IPS-18c (cell line): ENCODE data around the gene ATP1A4.

ENCODE experiments used
- H3K4me3 ChIP-seq: 2 replicates; pipeline ENCODE4 v1.7.0; 2013; ENCODE audit warnings: low read depth, mild to moderate bottlenecking, low read length, moderate library complexity; ENCODE audit not compliant: insufficient read depth
- H3K9me3 ChIP-seq: one replicate; pipeline ENCODE4 v1.6.1; 2013; ENCODE audit warnings: mild to moderate bottlenecking, low read length, moderate library complexity; ENCODE audit not compliant: control insufficient read depth, insufficient read depth

The ATP1A4 gene

GRCh38 chr1:160133990-160134770, 17.2 kb upstream of the ATP1A4 start:
- Histone ChIP-seq H3K4me3 (no peak overlapping the region), H3K9me3 (no peaks in the 10 kb centered on the region)

DNA sequence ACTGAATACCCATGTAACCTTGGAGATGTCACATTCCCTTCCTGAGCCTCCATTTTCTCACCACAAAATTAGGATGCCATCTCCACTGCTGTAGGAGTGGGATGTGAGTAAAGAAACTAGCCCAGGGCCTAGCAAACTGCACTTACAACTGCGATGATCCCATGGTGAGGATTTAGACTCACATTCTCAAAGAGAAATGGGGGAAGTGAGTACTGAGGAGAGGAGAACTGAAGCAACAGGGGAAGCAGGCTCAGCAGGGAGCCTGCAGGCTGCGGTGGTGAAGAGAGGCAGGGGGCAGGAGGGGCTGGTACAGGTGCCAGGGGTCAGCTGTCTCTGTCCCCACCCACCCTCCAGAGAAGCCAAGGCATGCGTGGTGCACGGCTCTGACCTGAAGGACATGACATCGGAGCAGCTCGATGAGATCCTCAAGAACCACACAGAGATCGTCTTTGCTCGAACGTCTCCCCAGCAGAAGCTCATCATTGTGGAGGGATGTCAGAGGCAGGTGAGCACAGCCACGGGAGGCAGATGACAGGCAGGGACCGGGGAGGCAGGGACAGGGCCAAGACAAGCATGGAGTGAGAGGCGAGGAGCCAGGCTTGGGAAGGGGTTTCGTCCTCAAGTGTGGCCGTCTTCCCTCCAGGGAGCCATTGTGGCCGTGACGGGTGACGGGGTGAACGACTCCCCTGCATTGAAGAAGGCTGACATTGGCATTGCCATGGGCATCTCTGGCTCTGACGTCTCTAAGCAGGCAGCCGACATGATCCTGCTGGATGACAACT, 16.4 kb upstream of the ATP1A4 start:
- no peak overlapping the region for H3K4me3 ChIP-seq

GRCh38 chr1:160136121-160136925, 15.1 kb upstream of the ATP1A4 start:
- H3K4me3 ChIP-seq: no peak overlapping the region
- no peaks in the 10 kb centered on the region for H3K9me3 ChIP-seq

More for the DNA sequence above, 16.4 kb upstream of the ATP1A4 start:
- no peaks in the 10 kb centered on the region for H3K9me3 ChIP-seq

GRCh38 chr1:160136926-160137200, 14.5 kb upstream of the ATP1A4 start:
- H3K9me3 ChIP-seq: no peaks in the 10 kb centered on the region
- H3K4me3 ChIP-seq: no peak overlapping the region

DNA sequence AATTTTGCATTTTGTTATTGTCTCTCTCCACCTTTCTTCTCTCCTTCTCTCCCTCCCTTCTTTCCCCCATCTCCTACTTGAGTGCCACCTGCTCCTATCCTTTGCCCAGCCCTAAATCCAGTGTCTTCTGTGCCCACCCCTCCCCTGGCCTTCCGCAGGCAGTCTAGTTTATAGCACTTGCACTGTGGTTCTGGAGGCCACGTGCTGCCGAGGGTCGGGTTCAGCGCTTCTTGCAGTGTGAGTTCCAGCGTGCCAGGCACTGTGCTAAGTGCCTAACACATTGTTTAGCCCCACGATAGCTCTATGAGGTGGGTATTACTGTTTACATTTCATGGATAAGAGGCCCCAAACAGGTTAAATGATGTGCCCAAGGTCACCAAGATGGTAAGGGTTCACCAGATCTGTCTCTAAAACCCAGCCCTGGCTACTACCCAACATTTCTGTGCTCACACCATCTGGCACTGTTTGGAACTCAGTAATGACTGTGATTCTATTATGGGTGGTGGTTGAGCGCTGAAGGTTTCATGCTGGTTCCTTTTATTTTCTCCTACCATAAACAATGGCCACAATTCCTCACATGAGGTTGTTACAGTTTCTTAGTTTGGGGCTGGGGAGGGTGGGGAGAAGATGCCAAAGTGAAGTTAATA, 14.1 kb upstream of the ATP1A4 start:
- Histone ChIP-seq H3K9me3 (peaks cover 3% of the 10 kb centered on the region), H3K4me3 (no peak overlapping the region)

DNA sequence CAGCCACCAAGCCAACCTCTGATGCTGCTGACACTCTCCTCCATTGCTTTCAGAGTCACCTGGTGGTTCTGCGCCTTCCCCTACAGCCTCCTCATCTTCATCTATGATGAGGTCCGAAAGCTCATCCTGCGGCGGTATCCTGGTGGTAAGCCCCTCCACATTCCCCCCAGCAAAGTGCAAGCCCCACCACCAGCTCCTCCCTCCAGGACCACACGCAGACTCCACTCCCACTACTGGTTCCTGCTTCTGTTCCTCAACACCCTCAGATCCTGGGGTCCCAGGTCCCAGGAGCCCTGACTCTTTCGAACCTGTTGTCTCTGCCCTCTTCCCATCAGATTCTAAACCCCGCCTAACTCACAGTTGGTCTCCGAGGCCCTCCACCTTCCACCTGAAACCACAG, 11.6 kb upstream of the ATP1A4 start:
- H3K9me3 ChIP-seq: peaks cover 5% of the 10 kb centered on the region
- no peak overlapping the region for H3K4me3 ChIP-seq

GRCh38 chr1:160143695-160144094, 7.7 kb upstream of the ATP1A4 start:
- no peak overlapping the region for H3K4me3 ChIP-seq
- peaks cover 5% of the 10 kb centered on the region for H3K9me3 ChIP-seq

DNA sequence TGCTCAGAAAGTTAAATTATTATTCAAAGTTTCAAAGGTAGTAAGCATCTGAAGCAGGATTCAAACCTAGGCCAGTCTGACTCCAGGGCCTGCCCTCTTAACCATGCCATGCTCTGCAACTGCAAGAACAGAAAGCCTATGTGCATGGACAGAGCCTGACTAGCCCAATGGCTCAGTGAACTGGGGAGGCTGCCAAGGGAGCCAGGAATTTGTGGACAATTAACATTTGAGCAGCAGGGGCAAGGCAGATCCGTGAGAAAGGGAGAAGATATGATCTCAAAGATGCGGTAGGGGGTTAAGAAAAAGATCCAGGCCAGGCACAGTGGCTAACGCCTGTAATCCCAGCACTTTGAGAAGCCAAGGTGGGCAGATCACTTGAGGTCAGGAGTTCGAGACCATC, 6.5 kb upstream of the ATP1A4 start:
- no peak overlapping the region for H3K4me3 ChIP-seq
- H3K9me3 ChIP-seq: peaks cover 5% of the 10 kb centered on the region

DNA sequence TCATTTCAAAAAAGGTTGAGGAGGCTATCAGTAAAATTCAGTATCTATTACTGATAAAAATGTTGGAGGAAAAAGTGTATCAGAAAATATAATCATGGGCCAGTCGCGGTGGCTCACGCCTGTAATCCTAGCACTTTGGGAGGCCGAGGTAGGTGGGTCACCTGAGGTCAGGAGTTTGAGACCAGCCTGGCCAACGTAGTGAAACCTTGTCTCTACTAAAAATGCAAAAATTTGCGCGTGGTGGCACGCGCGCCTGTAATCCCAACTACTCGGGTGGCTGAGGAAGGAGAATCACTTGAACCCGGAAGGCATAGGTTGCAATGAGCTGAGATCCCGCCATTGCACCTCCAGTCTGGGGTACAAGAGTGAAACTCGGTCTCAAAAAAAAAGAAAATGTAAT, 5.3 kb upstream of the ATP1A4 start:
- H3K4me3 ChIP-seq: no peak overlapping the region

DNA sequence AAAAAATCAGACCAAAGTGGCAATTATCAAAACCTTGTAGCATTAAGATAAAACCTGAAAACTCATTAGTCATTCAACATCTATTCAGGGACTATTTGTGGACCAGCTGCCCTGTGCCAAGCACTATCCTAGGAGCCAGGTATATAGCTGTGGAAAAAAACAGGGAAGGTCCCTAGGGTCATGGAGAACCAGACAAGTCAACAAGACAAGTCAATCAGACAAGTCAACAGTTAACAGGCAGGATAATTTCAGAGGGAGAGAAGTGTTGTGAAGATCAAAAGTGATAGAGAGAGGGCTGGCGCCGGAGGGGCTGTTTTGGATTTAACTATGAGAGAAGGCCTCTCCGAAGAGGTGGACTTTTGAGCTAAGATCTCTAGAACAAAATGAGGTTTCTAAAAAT, 3.3 kb upstream of the ATP1A4 start:
- Histone ChIP-seq H3K9me3 (peaks cover 2% of the 10 kb centered on the region), H3K4me3 (no peak overlapping the region)

More for the DNA sequence above, 5.3 kb upstream of the ATP1A4 start:
- peaks cover 5% of the 10 kb centered on the region for H3K9me3 ChIP-seq

GRCh38 chr1:160149233-160149632, 2.2 kb upstream of the ATP1A4 start:
- no peak overlapping the region for H3K4me3 ChIP-seq
- H3K9me3 ChIP-seq: no peaks in the 10 kb centered on the region

- no peak overlapping the region for H3K4me3 ChIP-seq
- H3K9me3 ChIP-seq: no peaks in the 10 kb centered on the region
These were observed 1.7 kb upstream of the ATP1A4 start for GRCh38 chr1:160149716-160150115.

DNA sequence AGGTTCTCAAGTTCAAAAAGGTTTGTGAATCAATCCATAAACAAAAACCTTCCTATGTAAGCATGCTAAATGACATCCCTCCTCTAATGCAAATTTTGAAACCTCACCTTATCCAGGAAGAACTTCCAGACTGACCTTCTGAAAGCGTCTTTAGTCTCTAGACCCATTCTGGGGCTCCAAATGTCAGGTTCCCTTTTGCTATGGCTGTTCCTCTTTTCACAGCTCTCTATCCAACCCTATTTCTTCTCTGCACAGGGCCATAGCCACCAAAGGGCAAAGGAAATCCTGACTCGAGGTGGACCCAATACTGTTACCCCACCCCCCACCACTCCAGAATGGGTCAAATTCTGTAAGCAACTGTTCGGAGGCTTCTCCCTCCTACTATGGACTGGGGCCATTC, 3.4 kb downstream of the ATP1A4 start:
- Histone ChIP-seq H3K4me3 (no peak overlapping the region), H3K9me3 (no peaks in the 10 kb centered on the region)

DNA sequence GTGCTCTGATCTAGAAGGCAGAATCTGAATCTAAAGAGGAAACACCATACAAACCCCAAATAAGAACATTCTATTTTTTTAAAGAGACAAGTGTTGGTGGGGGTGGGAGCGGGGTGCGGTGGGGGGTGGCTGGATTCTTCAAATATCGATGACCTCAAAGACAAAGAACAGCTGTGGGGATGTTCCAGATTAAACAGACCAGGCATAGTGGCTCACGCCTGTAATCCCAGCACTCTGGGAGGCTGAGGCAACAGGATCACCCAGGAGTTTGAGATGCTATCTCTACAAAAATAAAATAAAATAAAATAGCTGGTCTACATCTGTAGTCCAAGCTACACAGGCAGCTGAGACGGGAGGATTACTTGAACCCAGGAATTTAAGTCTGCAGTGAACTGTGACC, 5.0 kb downstream of the ATP1A4 start:
- Histone ChIP-seq H3K9me3 (no peaks in the 10 kb centered on the region), H3K4me3 (no peak overlapping the region)

- no peaks in the 10 kb centered on the region for H3K9me3 ChIP-seq
These were observed 5.8 kb downstream of the ATP1A4 start for GRCh38 chr1:160157174-160157573.

GRCh38 chr1:160158031-160158430, 6.6 kb downstream of the ATP1A4 start:
- H3K4me3 ChIP-seq: no peak overlapping the region
- no peaks in the 10 kb centered on the region for H3K9me3 ChIP-seq

More at GRCh38 chr1:160157174-160157573, 5.8 kb downstream of the ATP1A4 start:
- H3K4me3 ChIP-seq: no peak overlapping the region

DNA sequence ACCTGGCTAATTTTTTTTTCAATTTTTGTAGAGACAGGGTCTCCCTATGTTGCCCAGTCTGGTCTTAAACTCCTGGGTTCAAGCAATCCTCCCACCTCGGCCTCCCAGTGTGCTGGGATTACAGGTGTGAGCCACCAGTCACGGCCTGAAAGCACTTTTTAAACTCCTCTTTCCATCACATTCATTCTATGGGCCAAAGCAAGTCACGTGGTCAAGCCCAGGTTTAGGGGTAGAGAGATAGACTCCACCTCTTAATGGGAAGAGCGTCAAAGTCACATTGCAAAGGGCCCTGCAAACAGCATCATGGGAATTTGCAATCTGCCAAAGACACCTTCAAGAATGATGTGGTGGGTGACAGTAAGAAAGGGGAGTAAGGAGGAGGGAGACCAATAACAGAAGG, 7.1 kb downstream of the ATP1A4 start:
- Histone ChIP-seq H3K4me3 (no peak overlapping the region), H3K9me3 (no peaks in the 10 kb centered on the region)
